ENCODE data around the gene ZFPM1. TPM values are rescaled to one million over a fixed set of nuclear protein-coding genes. Genes with fewer than 3 reads are reported as not detected.

The ZFPM1 gene
- total RNA-seq, 1 donor from 2014 or later, result 1.7 TPM

DNA sequence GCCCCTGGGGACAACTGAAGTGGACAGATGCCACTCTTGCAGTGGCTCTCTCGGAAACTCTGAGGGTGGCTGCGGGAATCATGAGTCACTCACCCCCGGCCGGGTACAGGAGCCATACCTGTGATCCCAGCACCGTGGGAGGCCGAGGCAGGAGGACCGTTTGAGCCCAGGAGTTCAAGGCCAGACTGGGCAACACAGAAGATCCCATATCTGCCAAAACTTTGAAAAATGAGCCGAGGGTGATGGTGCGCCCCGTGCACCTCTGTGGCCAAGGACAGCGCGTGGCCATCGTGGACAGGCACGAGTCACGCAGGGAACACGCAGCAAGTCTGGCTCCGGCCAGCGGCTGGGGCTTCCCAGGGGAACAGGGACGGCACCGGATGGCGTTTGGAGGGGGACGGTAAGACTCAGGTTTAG, 75.8 kb downstream of the ZFPM1 start:
- Histone ChIP-seq H3K4me1 (peaks cover 45% of the 10 kb centered on the region), H3K36me3 (peaks cover 0 to 5% of the 10 kb centered on the region in 2 donors), H3K27ac (no peak overlapping the region), H3K27me3 (no peaks in the 10 kb centered on the region), H3K4me3 (no peak overlapping the region), H3K9me3 (no peaks in the 10 kb centered on the region)
- TF ChIP-seq POLR2A (IDR thresholded peaks at IDR 0.05), result no peak
- no peak for TF ChIP-seq POLR2AphosphoS5 (IDR thresholded peaks at IDR 0.05; ENCODE audit: insufficient read depth in 1 of 2, low read depth in 1 of 2)
- TF ChIP-seq, protein P1, sequence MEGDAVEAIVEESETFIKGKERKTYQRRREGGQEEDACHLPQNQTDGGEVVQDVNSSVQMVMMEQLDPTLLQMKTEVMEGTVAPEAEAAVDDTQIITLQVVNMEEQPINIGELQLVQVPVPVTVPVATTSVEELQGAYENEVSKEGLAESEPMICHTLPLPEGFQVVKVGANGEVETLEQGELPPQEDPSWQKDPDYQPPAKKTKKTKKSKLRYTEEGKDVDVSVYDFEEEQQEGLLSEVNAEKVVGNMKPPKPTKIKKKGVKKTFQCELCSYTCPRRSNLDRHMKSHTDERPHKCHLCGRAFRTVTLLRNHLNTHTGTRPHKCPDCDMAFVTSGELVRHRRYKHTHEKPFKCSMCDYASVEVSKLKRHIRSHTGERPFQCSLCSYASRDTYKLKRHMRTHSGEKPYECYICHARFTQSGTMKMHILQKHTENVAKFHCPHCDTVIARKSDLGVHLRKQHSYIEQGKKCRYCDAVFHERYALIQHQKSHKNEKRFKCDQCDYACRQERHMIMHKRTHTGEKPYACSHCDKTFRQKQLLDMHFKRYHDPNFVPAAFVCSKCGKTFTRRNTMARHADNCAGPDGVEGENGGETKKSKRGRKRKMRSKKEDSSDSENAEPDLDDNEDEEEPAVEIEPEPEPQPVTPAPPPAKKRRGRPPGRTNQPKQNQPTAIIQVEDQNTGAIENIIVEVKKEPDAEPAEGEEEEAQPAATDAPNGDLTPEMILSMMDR (IDR thresholded peaks at IDR 0.05), result no peak
- intact Hi-C loops (cut with DNase I), result no loop called here
- no peak for DNase-seq (ENCODE audit: extremely low spot score in 2 of 2)

DNA sequence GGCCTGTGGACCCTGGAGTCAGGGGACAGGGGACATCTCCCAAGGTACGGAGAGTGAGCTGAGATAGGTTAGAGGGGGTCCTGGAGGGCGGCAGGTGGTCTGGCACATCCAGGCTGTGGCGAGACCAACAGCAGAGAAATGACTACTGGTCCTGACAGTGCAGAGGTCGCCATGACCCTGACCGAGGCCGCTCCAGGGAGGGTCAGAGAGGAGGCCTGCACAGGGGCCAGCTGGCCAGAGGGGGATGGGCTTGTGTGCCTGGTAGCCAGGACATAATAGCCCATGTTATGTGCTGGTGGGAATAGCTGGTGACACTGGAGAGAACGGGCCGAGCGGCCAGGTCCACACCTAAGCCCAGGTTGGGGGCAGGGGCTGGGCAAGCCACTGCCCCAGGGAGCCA, 76.5 kb downstream of the ZFPM1 start:
- intact Hi-C loops (cut with DNase I), result no loop called here
- no peaks in the 10 kb centered on the region for H3K9me3 ChIP-seq
- DNase-seq (ENCODE audit: extremely low spot score in 2 of 2), result no peak
- TF ChIP-seq, protein P1 (IDR thresholded peaks at IDR 0.05), result no peak
- TF ChIP-seq POLR2A (IDR thresholded peaks at IDR 0.05) (no peak), POLR2AphosphoS5 (IDR thresholded peaks at IDR 0.05; ENCODE audit: insufficient read depth in 1 of 2, low read depth in 1 of 2) (no peak)
- H3K4me1 ChIP-seq, result peaks cover 45% of the 10 kb centered on the region
- no peak overlapping the region for H3K4me3 ChIP-seq
- H3K27me3 ChIP-seq, result no peaks in the 10 kb centered on the region
- no peak overlapping the region for H3K27ac ChIP-seq
- peaks cover 0 to 5% of the 10 kb centered on the region in 2 donors for H3K36me3 ChIP-seq

DNA sequence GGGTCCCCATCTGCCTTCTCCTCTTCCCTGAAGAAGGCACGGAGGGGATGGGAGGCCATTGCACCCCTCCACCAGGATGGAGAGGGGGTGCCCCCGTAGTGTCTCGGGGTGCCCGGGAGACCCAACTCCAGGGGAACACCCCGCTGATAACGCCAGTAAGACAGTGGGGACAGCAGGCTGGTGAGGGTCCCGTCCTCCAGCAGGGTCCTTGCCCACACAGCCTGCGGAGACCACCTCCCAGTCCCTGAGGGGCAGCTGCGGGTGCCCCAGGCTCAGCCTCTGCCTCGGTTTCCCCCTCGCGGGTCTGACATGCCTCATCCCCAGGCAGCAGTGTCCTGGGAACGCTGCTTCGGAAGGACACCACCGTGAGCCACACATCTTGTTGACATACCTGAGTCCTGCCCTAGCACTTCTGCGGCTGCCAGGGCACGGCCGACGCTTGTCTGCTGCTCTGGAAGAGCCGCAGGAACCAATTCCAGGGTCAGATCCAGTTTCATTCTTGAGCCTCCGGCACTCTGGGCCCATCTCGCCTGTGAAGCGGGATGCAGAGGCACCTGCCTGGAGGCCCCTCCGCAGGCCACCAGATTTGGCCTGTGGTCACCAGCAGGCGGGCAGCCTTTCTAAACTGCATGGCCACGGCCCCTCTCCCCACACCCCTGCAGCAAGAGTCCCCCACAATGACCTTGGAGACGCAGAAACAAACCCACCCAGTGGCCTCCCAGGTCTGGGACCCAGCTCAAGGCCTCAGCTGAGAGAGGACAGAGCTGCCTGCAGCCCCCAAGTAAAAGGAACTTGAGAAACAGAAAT, 77.2 kb downstream of the ZFPM1 start:
- H3K27ac ChIP-seq, result no peak overlapping the region
- TF ChIP-seq POLR2AphosphoS5 (IDR thresholded peaks at IDR 0.05; ENCODE audit: insufficient read depth in 1 of 2, low read depth in 1 of 2), result no peak
- no peak for TF ChIP-seq POLR2A (IDR thresholded peaks at IDR 0.05)
- TF ChIP-seq, protein P1 (IDR thresholded peaks at IDR 0.05), result no peak
- no peaks in the 10 kb centered on the region for H3K9me3 ChIP-seq
- intact Hi-C loops (cut with DNase I), result no loop called here
- H3K36me3 ChIP-seq, result peaks cover 0 to 5% of the 10 kb centered on the region in 2 donors
- H3K27me3 ChIP-seq, result no peaks in the 10 kb centered on the region
- H3K4me3 ChIP-seq, result no peak overlapping the region
- peaks cover 45% of the 10 kb centered on the region for H3K4me1 ChIP-seq
- no peak for DNase-seq (ENCODE audit: extremely low spot score in 2 of 2)

DNA sequence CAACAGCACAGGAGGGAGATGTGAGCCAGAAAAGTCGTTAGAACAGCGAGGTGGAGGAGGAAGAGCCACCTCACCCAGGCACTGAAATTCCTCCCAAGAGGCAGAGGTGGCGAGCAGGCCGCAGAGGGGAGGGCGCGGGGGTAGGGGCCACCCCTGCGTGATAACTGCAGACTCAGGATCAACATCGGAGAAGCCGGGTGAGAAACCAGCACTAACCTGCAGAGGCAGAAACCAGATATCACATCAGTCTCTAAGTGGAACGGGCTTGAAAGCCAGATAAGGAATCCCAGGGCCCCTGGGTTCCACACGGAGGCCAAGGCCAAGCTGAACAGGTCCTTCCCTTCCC, 77.8 kb downstream of the ZFPM1 start:
- no peaks in the 10 kb centered on the region for H3K27me3 ChIP-seq
- H3K9me3 ChIP-seq, result no peaks in the 10 kb centered on the region
- intact Hi-C loops (cut with DNase I), result no loop called here
- H3K4me1 ChIP-seq, result peaks cover 44% of the 10 kb centered on the region
- TF ChIP-seq POLR2A (IDR thresholded peaks at IDR 0.05), result no peak
- TF ChIP-seq, protein P1 (IDR thresholded peaks at IDR 0.05), result no peak
- TF ChIP-seq POLR2AphosphoS5 (IDR thresholded peaks at IDR 0.05; ENCODE audit: insufficient read depth in 1 of 2, low read depth in 1 of 2), result no peak
- H3K36me3 ChIP-seq, result peaks cover 0 to 5% of the 10 kb centered on the region in 2 donors
- H3K4me3 ChIP-seq, result no peak overlapping the region
- no peak overlapping the region for H3K27ac ChIP-seq
- DNase-seq (ENCODE audit: extremely low spot score in 2 of 2), result no peak

DNA sequence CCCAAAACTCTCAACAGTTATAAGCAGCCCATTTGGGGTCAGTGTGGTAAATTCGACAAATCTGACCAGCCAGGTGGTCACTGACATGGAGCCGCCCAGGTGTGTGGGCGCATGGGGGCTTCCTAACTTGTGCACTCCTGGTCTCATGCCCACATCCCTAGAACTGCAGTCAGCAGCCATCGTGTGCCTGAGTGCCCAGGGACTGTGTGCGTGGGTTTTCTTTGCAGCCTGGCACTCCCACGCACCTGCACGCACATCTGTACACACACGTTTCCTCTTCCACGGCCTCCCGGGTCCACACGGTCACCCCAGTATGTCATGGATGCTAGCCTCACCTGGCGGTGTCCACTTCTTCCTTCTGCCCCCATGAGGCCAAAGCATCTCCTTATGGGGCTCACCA, 78.3 kb downstream of the ZFPM1 start:
- no peaks in the 10 kb centered on the region for H3K9me3 ChIP-seq
- no peak overlapping the region for H3K4me3 ChIP-seq
- peaks cover 41% of the 10 kb centered on the region for H3K4me1 ChIP-seq
- H3K27me3 ChIP-seq, result no peaks in the 10 kb centered on the region
- no peak overlapping the region for H3K27ac ChIP-seq
- H3K36me3 ChIP-seq, result peaks cover 0 to 5% of the 10 kb centered on the region in 2 donors
- no peak for TF ChIP-seq POLR2A (IDR thresholded peaks at IDR 0.05)
- no peak for TF ChIP-seq POLR2AphosphoS5 (IDR thresholded peaks at IDR 0.05; ENCODE audit: insufficient read depth in 1 of 2, low read depth in 1 of 2)
- TF ChIP-seq, protein P1 (IDR thresholded peaks at IDR 0.05), result no peak
- intact Hi-C loops (cut with DNase I), result no loop called here
- DNase-seq (ENCODE audit: extremely low spot score in 2 of 2), result no peak
